LoVo (cell line): Measurements from ENCODE around the gene PURA.

ENCODE experiments used
- DNase-seq: peaks from one replicate; pipeline ENCODE4 v3.0.0-alpha.2; 2016; ENCODE audit warnings: low spot score

PURA gene

GRCh38 chr5:140113699-140114263, at the start of gene PURA:
Gene PURA, plus strand, starts transcription at chr5:140114109. Its CDS starts 73 bp downstream, at chr5:140114182.
- peak; percentile 97 for DNase-seq

- DNase-seq: no peak
Observed at GRCh38 chr5:140072812-140073211, 41.1 kb upstream of the PURA start.

- peak; percentile 26 for DNase-seq
Observed at GRCh38 chr5:140073296-140073695, 40.6 kb upstream of the PURA start.

GRCh38 chr5:140075371-140075770, 38.5 kb upstream of the PURA start:
- DNase-seq: peak; percentile 7

- DNase-seq: no peak
Observed at GRCh38 chr5:140076142-140076541, 37.8 kb upstream of the PURA start.

- DNase-seq: no peak
Observed at GRCh38 chr5:140076788-140077187, 37.1 kb upstream of the PURA start.

GRCh38 chr5:140083120-140083519, 30.8 kb upstream of the PURA start:
- no peak for DNase-seq

- no peak for DNase-seq
Observed at GRCh38 chr5:140083650-140084049, 30.3 kb upstream of the PURA start.

GRCh38 chr5:140084541-140084940, 29.4 kb upstream of the PURA start:
- DNase-seq: no peak

GRCh38 chr5:140090251-140090650, 23.7 kb upstream of the PURA start:
- no peak for DNase-seq

GRCh38 chr5:140093179-140093578, 20.7 kb upstream of the PURA start:
- DNase-seq: no peak

- DNase-seq: no peak
Observed at GRCh38 chr5:140093866-140094265, 20.0 kb upstream of the PURA start.

GRCh38 chr5:140094889-140095288, 19.0 kb upstream of the PURA start:
- DNase-seq: no peak

GRCh38 chr5:140101179-140101578, 12.7 kb upstream of the PURA start:
- DNase-seq: no peak

- DNase-seq: no peak
Observed at GRCh38 chr5:140103154-140103553, 10.8 kb upstream of the PURA start.

- DNase-seq: no peak
Observed at GRCh38 chr5:140104100-140104499, 9.8 kb upstream of the PURA start.

- no peak for DNase-seq
Observed at GRCh38 chr5:140106101-140106500, 7.8 kb upstream of the PURA start.

- DNase-seq: no peak
Observed at GRCh38 chr5:140106805-140107311, 7.1 kb upstream of the PURA start.

- DNase-seq: peak; percentile 96
Observed at GRCh38 chr5:140107312-140108092, 6.4 kb upstream of the PURA start.

GRCh38 chr5:140108093-140109017, 5.6 kb upstream of the PURA start:
- DNase-seq: peak; percentile 25

GRCh38 chr5:140109018-140109758, 4.7 kb upstream of the PURA start:
- no peak for DNase-seq
